NK-92 (cell line): ENCODE data around the gene PPFIBP1.

Experiments used
- DNase-seq: peaks from one replicate; lab custom pipeline; 2025; ENCODE audit not compliant: unreplicated experiment; lab: John Stamatoyannopoulos, UW

PPFIBP1 gene

DNA sequence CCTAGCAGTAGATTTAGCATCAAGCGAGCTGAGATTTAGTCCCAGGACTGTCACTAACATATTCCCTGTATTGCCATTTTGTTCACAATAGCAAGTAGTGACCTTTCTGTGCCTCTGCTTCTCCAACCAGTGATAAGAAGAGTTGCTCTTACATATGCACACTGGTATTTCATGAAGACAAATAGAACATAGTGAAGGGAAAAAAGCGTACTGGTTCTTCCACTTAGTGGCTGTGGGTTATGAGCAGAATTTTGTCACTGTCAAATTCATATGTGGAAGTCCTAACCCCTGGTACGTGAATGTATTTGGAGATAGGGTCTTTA, 12.3 kb upstream of the PPFIBP1 start:
- DNase-seq, result no peak

DNA sequence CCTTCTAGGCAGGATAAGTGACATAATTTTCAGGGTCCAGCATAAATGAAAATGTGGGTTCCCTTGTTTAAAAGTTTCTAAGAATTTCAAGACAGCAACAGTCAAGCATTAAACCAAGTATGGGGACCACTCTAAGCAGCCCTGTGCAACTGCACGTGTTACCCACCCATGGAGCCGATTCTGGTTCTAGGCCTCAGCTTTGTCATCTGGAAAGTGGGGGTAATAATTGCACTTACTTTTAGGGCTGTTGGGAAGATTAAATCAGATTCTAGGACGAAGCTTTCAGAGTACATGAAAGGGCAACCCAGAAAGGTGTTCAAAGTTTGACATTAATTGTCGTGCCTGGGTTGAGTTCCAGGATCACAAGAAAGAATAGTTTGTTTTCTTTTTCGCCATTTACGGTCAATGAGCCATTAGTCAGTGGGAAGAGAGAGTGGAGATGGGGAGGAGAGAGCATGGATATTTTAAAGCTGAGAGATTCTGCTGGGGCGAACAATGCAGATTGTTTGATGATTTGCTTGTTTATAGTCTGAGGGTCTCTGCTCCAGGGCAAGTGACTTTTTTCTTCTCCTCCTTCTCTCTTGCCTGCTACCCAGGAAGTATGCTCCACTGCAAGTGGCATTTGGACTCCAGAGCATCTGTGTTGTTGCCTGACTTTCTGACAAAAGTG, 10.7 kb upstream of the PPFIBP1 start:
- no peak for DNase-seq

DNA sequence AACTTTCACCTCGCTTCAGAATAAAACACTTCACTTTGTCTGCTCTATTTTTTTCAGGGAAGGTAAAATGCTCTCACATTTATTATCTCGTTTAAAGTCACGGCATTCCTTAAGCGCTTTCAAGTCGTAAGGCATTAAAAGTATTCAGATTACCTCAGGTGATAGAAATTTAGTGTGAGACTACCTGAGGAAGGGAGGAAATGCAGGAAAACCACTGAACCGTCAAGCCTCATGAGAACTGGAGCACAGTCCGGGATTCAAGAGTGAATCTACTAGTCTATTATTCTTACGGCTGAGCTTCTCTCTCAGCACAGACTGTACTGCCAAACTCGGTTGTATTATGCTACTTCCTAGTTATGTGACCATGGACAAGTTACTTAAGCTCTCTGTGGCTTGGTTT, 8.3 kb upstream of the PPFIBP1 start:
- no peak for DNase-seq

DNA sequence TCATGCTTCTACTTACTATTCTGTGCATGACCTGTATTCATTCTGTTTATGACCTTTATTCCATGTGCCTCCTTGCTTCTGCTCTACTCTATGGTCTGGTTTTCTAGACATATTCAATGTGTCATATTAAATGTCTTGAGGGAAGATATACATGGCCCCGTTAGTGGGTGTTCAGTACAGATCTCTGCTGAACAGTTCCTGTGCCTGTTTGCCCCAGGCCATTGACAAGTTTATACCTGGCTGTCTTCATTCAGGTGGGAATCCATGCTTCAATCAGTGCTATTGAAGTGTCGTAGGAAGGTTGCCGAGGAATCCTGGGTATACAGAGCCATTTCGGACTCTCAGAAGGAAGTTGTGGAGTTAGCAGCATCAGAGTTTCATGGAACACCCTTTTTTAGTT, 7.4 kb upstream of the PPFIBP1 start:
- DNase-seq, result no peak

DNA sequence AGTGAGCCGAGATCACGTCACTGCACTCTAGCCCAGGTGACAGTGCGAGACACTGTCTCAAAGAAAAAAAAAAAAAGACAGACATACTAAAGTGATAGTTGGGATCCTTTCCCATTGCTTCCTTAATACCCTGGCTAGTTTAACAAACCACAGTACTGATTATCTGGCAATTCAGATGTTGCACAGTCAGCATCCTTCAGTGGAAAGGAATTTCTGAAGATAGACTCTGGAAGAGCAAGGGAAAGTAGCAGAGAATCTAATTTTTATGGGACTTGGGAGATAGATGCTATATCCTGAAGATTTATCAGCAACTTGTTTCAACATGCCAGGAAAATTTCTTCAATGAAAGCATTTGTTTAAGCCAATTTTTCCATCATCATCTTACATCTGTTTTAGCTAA, 6.5 kb upstream of the PPFIBP1 start:
- no peak for DNase-seq

DNA sequence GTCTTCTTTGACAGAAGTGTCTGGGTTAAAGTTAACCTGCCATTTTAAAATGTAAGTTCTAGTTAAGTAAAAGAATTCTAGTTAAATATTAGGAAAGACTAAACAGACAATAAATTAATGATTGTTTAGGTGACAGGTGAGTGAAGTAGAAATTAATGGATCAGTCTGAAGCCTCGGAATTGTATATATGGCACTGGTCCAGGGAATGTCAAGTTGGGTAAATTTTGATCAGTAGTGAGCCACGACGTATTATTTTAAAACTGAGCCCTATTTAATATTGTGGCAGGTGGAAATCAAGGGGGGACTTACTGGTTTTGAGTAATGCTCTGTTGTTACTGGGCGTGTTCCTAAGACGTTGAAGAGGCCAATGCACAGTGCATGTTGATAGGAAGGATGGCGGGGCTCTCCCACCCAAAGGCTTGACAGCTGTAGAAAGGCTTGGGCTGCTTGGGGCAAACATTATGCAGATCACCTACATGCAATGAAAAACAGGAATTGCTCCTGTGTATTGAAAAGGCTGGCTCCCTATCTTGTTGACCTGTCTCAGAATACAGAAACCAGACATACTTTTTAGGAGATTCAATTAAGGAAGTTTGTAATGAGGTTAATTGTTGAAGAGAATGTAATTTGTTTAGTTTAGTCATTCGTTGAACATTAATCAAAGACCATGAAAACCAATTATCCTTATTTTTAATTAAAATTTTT, 5.9 kb upstream of the PPFIBP1 start:
- no peak for DNase-seq

DNA sequence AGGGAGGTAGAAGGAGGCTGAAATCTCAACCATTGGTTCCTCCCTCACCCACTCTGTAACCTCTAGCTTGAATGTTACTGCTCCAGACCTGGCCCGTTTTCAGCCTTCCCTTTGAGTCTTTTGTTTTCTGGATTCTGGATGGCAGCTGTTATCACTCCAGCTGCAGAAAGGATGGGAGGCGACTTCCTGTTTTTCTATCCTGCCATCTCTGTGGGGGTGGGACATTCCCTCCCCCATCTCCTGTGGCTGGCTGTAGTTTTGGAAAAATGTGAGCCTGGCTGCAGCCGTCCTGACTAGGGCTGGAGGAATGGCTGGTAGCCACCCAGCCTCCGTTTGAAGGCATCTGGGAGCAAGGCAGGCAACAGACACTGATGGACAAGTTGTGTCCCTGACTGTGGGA, 2.9 kb upstream of the PPFIBP1 start:
- DNase-seq, result no peak

DNA sequence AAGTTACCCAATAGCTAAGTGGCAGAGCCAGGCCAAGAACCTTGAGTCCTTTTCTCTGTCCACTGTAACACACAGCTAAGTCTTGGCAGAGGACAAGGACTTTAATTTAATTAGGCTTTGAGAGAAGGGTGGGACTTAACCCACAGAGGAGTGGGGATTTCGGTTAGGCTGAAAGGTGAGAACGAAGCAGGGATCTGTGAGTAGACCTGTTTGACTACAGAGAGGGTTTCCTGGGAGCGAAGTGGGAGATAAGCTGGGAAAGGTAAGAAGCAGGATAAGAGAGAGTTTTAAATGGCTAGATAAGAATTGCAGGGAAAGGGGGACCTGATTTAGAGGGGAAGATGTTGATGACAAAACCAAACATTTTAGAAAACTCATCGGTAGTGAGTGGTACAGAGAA, 2.0 kb upstream of the PPFIBP1 start:
- DNase-seq, result no peak

DNA sequence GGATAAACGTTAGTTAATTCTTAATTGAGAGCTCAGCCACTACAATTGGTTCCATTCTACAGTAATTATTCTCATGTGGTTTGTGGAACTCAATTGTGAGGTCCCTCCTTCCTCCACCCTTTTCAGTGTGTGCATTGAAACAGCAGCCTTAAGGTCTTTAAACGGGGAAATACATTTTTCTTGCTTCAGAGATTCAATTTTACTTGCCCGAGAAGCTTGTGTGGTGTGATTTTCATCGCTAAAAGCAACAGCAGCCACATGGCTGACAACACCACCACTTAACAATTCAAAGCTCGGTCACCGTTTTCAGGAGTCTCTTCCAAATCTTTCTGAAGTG, 733 bp upstream of the PPFIBP1 start:
- DNase-seq, result no peak

DNA sequence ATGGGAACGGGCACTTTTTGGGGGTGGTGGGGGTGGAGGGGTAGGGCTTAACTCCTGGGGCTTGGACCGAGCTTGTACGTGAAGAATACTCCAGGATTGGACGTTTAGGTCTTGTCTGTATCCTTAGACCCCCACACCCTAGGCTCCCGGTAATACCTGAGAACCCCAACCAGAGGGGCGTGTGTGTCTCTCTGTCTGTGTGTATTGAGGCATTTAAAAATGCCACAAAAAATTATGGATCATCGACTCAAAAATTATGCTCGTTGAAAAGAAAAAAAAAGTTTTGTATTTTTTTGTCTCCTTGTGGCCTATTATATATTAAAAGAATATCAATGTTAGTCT, 459 bp downstream of the PPFIBP1 start:
- DNase-seq, result no peak

DNA sequence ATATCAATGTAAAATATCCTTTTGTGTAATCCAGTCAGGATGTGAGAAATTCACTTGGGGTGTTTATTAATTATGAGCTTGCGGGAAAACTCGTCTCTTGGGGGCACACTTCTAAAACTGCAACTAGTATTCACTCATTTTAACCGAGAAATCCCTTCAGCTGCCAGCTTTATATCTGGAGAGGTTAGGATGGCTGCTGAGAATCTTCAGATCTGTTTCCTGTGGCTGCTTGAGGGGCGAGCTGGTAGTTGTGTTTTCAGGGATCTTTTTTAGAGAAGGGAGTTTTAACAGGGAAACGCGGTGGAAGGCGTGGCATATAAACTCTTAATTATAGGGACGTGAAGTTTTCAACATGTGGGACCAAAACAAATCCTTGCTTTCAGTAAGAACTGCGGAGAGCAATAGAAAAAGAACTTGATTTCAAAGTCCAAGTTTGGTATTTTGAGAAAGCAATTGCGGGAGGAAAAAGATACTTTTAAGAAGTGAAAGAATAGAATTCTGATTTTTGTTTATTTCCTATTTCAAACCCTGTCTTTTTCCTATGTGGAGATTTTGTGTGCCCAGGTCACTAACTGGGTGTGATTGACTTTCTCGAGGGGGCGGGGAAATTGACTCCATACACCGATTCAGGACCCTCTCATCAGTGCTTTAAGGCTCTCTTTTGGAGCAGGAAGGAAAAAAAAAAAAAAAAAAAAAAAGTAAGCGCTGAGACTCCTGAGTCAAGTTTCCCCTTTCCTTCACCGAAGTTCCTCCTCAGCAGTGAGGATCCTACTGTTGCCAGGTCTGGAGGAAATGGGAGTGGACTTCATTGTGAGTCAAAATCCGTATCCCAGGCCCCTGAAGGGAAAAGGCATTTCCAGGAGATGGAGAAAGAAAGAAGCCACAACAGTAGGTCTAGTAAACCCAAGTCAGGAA, 1.1 kb downstream of the PPFIBP1 start:
- DNase-seq, result no peak

DNA sequence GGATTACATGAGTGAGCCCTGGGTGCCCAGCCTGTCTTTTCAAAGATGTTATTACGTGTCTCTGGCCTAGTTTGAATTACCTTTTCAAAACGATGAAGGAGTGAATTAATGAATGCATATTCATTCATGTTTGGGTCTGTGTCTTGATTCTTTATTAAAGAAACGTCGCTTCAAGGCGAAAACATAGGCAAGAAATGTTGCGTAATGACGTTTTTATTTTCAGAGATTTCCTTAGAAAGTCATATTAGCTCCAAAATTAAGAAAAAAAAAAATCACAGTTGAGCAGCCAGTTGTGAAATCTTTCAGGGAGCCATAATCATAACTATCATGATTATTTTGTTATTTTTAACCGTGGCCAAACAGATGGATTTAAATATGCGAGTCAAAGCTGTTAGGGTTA, 3.5 kb downstream of the PPFIBP1 start:
- DNase-seq, result no peak

DNA sequence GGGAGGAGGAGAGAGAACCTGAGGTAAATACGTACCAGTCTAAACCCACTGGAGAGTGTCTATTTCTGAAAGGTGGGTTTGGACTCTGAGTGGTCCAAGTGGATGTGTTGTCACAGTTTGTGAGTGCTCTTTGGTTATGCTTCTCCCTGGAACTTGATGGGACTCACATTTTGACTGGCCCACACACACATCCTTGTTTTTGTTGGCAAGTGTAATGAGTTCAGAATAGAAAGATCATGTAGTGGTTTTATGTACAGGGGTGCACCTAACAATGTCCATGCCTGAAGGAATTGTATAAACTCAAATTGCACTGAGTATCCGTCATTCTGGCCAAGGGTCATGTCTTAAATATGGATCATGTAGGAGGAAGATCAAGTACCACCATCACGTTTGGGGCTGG, 4.8 kb downstream of the PPFIBP1 start:
- DNase-seq, result no peak

DNA sequence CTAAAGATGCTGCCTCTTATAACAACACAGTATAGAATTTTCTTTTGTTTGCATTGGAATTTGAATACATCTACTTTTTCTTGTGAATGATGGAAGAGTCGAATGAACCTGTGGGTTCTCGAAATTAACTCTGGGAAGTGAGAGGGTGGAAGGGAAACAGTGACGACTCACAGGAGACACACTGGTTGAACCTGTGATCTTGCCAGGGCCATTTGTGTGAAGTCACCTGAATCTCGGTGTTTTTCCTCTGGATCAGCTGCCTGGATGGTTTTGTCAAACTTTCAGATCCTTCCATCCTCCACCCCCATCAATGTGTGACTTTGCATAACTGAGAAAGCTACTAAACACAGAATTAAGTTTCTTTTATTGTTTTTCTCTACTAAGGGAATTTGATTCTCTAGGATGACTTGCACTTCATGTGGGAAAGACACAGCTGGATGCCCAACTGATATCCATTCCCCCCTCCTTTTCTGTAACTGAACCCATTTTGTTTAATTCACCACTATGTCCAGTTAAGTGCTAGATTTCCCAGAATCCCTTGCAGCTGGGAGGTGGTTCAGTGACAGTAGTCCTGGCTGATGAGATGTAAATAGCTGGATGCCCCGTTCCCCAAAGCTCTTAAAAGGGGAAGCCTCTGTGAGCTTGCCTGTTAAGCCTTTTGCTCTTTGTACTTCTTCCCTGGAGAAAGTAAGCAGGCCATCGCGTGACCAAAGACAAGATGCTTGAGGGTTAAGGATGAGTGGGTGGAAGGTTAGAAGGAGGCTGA, 6.3 kb downstream of the PPFIBP1 start:
- no peak for DNase-seq

DNA sequence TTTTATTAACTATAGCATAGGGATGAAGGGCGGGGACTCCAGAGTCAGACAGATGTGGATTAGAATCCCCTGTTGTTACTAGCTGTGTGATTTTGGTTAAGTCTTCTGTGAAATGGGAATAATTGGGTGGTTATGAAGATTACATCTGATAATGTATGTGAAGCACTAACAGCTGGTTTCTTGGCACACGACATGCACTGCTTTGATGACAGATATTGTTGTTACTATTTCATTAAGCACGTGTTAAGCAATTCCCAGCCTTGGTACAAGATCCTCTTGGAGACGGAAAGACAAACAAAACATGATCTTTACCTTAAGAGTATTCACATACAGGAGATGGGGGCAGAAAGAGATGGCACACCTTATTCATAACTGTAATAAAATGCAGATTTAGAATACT, 7.9 kb downstream of the PPFIBP1 start:
- no peak for DNase-seq

DNA sequence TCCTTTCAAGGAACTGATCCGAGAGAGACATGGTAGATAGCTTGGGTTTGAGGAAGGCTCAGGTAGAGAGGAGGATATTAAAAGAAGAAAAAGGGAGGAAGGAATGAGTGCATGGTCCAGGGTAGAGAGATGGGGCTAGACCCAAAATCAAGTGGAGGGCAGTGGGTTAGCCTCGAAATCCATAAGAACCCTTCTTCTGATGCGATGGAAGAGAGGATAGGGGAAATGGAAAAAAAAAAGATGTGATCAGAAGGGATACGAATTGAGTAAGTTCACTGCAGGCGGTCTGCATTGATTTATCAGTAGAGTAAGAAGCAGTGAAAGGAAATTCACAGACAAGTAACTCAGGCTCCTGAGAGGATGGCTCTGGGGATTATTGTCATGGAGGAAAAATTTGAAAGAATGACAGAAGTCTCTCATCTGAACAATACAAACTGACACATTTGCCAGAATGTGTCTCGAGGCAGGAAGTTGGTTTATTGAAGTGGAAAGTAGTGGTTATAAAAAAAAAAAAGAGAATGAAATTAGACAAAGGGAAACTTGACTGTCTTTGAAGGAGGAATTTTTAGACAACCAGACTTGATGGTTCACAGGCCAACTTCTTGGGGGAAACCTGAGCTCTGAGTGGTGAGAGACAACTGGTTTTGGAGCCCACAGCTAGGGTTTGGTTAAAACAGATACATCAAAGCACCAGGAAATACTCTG, 10.2 kb downstream of the PPFIBP1 start:
- DNase-seq, result no peak

DNA sequence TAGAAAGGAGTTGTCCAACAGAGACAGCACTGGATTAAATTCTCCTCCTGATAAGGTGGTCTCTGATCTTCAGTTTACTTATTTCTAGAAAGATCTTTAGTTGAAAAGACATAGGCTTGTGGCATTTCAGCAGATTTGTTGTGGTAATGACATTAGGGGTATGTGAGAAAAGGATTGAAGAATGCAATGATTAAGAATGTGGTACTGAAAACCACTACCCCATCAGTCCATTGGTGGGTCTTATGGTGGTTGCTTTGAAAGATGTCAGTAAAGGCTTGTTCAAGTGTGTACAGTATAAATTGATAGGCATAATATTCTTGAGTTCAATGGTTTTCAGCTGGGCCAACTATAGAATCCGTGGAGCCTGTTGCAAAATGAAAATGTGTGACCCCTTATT, 10.8 kb downstream of the PPFIBP1 start:
- no peak for DNase-seq

DNA sequence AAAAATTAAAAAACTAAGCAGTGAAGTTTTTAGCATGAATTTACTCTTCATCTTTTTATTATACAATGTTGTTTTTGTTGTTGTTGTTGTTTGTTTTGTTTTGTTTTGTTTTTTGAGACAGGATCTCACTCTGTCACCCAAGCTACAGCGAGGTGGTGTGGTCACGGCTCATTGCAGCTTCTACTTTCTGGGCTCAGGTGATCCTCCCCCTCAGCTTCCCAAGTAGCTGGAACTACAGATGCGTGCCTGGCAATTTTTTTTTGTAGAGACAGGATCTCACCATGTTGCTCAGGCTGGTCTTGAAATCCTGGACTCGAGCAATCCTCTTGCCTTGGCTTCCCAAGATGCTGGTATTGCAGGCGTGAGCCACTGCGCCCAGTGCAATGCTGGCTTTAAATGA, 11.3 kb downstream of the PPFIBP1 start:
- DNase-seq, result no peak

DNA sequence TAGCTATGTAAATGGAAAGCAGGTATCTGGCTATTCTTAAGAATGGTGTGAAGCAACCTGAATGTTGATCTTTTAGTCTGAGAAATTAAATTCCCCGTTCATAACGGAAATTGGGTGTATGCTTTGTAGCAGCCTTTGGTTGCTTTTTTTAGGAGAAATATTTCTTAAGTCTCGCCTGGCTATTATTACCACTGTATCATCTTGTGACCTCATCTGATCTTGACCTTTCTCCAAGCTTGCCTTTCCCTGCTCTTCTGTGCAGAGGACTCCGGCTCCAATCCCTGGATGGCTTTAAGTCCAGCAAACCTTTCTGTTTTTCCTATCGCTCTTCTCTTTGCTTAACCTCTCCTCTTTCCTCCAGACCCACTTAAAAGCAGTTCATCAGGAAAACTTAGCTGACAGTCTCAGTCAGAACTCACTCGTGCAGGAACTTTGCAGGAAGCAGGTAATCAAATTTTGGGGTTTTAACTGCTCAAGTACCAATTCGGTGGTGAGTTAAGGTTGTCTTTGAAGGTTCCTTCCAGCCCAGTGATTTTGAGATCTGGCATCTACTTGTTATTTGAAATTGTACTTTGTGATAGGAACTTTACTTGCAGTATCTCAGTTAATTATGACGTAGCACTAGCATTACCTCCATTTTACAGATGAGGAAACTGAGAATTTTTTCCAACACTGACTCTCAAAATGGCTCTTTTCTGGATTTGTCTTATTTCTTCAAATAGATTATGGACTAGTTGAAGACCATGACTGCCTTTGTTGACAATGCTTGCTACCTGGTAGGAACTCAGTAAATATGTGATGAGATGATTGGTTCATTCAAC, 14.1 kb downstream of the PPFIBP1 start:
- DNase-seq, result no peak

DNA sequence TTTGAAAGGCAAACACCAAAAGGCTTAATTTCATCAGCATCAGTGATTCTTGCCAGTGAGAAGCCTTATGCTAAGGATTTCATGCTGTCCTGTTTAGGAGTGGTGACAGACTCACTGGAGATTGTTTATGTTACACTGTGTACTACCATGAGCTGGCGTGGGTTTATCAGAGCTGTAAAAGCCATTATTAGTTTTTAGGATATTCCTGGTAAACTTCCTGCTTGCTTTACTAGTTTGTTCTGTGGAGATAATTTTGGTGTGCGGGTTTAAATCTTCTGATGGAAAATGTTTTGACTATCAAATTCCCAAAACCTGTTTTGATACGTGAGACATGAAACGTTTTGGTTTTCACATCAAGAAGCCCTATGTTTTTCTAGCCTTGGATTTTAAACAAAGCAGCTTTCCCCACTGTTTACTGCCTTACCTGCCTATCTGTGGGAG, 15.2 kb downstream of the PPFIBP1 start:
- no peak for DNase-seq
